ENCODE measurements around the gene SSU72. TPM values are rescaled to one million over a fixed set of nuclear protein-coding genes. Genes with fewer than 3 reads are reported as not detected.

Gene SSU72
- polyA plus RNA-seq, 1 of the 3 experiments (the other 2 are of a cell fraction) = 104 TPM

GRCh38 chr1:1550087-1550486, 24.6 kb downstream of the SSU72 start:
- H3K27ac ChIP-seq (ENCODE audit: low read depth in 2 of 2, low read length in 1 of 2) = no peak overlapping the region
- peaks cover 11% of the 10 kb centered on the region; the same call in 1 of the 2 replicates for H4K20me1 ChIP-seq (ENCODE audit: insufficient read depth)
- H2AFZ ChIP-seq (ENCODE audit: low read depth) = no peak overlapping the region
- no peaks in the 10 kb centered on the region for H3F3A ChIP-seq (replicated peaks; ENCODE audit: insufficient read depth)
- no peak for DNase-seq
- H3K9ac ChIP-seq = no peak overlapping the region
- ChIA-PET CTCF (no interaction called here), POLR2A (no interaction called here)
- TF ChIP-seq POLR2AphosphoS5 (IDR thresholded peaks at IDR 0.05; ENCODE audit: low read depth, low read length) (no peak), RFX5 (IDR thresholded peaks at IDR 0.05; ENCODE audit: low read length) (no peak), RXRA (IDR thresholded peaks at IDR 0.05; ENCODE audit: borderline replicate concordance, low read depth) (no peak), GATA2 (CRISPR knock-in tag; IDR thresholded peaks at IDR 0.05) (no peak), CHD2 (IDR thresholded peaks at IDR 0.05; ENCODE audit: low read length, partially characterized antibody) (no peak), TCF12 (IDR thresholded peaks at IDR 0.05) (no peak), USF2 (IDR thresholded peaks at IDR 0.05; ENCODE audit: borderline replicate concordance, low read depth, low read length) (no peak)
- no peaks in the 10 kb centered on the region for H3K9me2 ChIP-seq
- H3K4me3 ChIP-seq (ENCODE audit: low read depth in 2 of 2, low read length in 1 of 2) = no peak overlapping the region
- 85% methylated on average over 7 of the region's 7 CpGs for WGBS (ENCODE audit: low lambda C conversion rate)
- H3K79me2 ChIP-seq (ENCODE audit: insufficient read depth) = peaks cover 65% of the 10 kb centered on the region
- no peaks in the 10 kb centered on the region for H3K27me3 ChIP-seq (ENCODE audit: insufficient read depth)
- peaks cover 0 to 13% of the 10 kb centered on the region in 2 experiments; a peak in 1 of 4 replicates for H3K4me1 ChIP-seq (ENCODE audit: control insufficient read depth in 1 of 2, insufficient read depth in 2 of 2, low read depth in 1 of 2, low read length in 1 of 2)
- H3K36me3 ChIP-seq (replicated peaks in 1 of 2; ENCODE audit: control insufficient read depth in 1 of 2, insufficient read depth in 2 of 2, low read length in 1 of 2) = peaks cover 0 to 6% of the 10 kb centered on the region in 2 experiments
- no peak overlapping the region for H3K4me2 ChIP-seq
- H3K9me3 ChIP-seq = no peaks in the 10 kb centered on the region

DNA sequence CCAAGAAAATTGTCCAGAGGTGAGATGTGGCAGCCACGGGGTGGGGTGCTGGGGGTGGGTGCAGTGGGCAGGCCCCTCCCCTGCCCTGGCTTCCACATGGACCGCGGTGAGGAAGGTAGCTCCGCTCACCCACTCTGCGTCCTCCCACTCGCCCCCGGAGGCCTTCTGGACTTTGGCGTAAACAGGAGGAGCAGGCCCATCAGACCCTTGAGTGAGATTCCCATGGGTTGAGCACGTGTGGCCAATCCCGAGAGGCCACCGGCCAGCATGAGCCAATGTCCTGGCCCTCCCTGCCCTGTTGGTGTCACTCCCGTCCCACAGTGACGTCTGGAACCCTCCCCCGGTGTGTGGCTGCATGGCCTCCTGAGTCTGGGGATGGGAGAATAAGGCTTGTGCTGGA, 26.1 kb downstream of the SSU72 start:
- Histone ChIP-seq H4K20me1 (ENCODE audit: insufficient read depth) (peaks cover 11% of the 10 kb centered on the region; the same call in 1 of the 2 replicates), H3K27me3 (ENCODE audit: insufficient read depth) (no peaks in the 10 kb centered on the region), H3F3A (replicated peaks; ENCODE audit: insufficient read depth) (no peaks in the 10 kb centered on the region), H3K4me3 (ENCODE audit: low read depth in 2 of 2, low read length in 1 of 2) (no peak overlapping the region), H2AFZ (ENCODE audit: low read depth) (no peak overlapping the region), H3K9ac (no peak overlapping the region), H3K4me1 (ENCODE audit: control insufficient read depth in 1 of 2, insufficient read depth in 2 of 2, low read depth in 1 of 2, low read length in 1 of 2) (peaks cover 0 to 13% of the 10 kb centered on the region in 2 experiments; a peak in 1 of 4 replicates), H3K27ac (ENCODE audit: low read depth in 2 of 2, low read length in 1 of 2) (no peak overlapping the region), H3K9me3 (no peaks in the 10 kb centered on the region), H3K79me2 (ENCODE audit: insufficient read depth) (peaks cover 50% of the 10 kb centered on the region), H3K9me2 (no peaks in the 10 kb centered on the region), H3K36me3 (replicated peaks in 1 of 2; ENCODE audit: control insufficient read depth in 1 of 2, insufficient read depth in 2 of 2, low read length in 1 of 2) (peaks cover 0 to 13% of the 10 kb centered on the region in 2 experiments), H3K4me2 (no peak overlapping the region)
- WGBS (ENCODE audit: low lambda C conversion rate) = 83% methylated on average over 6 of the region's 14 CpGs
- POLR2A ChIA-PET = interaction anchor here (0.6 kb wide), 1 partner anchor 22 kb away, joined by 5 read pairs; no protein-coding TSS in a partner anchor
- no peak for DNase-seq
- no peak for TF ChIP-seq EP300 (IDR thresholded peaks at IDR 0.05; ENCODE audit: borderline replicate concordance in 1 of 2, low read depth in 1 of 2, low read length in 1 of 2)
- TF ChIP-seq RCOR1 (IDR thresholded peaks at IDR 0.05; ENCODE audit: low read length) = no peak
- TF ChIP-seq GABPA (IDR thresholded peaks at IDR 0.05; ENCODE audit: low read depth) = no peak
- no peak for TF ChIP-seq ELF1 (IDR thresholded peaks at IDR 0.05)
- no peak for TF ChIP-seq CHD2 (IDR thresholded peaks at IDR 0.05; ENCODE audit: low read length, partially characterized antibody)
- no peak for TF ChIP-seq FOXJ3 (CRISPR knock-in tag; IDR thresholded peaks at IDR 0.05)
- TF ChIP-seq TCF12 (IDR thresholded peaks at IDR 0.05) = no peak
- TF ChIP-seq, protein P1, sequence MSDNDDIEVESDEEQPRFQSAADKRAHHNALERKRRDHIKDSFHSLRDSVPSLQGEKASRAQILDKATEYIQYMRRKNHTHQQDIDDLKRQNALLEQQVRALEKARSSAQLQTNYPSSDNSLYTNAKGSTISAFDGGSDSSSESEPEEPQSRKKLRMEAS (IDR thresholded peaks at IDR 0.05; ENCODE audit: low read depth) = no peak
- no peak for TF ChIP-seq NRF1 (IDR thresholded peaks at IDR 0.05; ENCODE audit: low read depth, low read length)
- TF ChIP-seq EZH2phosphoT487 (IDR thresholded peaks at IDR 0.05; ENCODE audit: borderline replicate concordance, low read depth) = no peak
- no peak for TF ChIP-seq FOSL2 (IDR thresholded peaks at IDR 0.05; ENCODE audit: borderline replicate concordance, low read depth)
- no peak for TF ChIP-seq ZBTB33 (IDR thresholded peaks at IDR 0.05; ENCODE audit: borderline replicate concordance, low read depth)
- TF ChIP-seq, protein P2, sequence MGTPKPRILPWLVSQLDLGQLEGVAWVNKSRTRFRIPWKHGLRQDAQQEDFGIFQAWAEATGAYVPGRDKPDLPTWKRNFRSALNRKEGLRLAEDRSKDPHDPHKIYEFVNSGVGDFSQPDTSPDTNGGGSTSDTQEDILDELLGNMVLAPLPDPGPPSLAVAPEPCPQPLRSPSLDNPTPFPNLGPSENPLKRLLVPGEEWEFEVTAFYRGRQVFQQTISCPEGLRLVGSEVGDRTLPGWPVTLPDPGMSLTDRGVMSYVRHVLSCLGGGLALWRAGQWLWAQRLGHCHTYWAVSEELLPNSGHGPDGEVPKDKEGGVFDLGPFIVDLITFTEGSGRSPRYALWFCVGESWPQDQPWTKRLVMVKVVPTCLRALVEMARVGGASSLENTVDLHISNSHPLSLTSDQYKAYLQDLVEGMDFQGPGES (IDR thresholded peaks at IDR 0.05; ENCODE audit: low read depth, low read length) = no peak
- no peak for TF ChIP-seq USF1 (IDR thresholded peaks at IDR 0.05; ENCODE audit: borderline replicate concordance, low read depth)
- no peak for TF ChIP-seq JUND (IDR thresholded peaks at IDR 0.05)
- CTCF ChIA-PET = no interaction called here

Measured in SK-N-SH (cell line).